SH-SY5Y (cell line): ENCODE data around the gene FBRSL1.

Experiments used
- GATA2 ChIP-seq: IDR thresholded peaks from 2 replicates; pipeline ENCODE4 v1.6.1; 2011; ENCODE audit warnings: mild to moderate bottlenecking, low read depth, low read length
- GATA3 ChIP-seq: IDR thresholded peaks from 2 replicates; pipeline ENCODE4 v1.6.1; 2011; ENCODE audit warnings: low read depth, mild to moderate bottlenecking, low read length, moderate library complexity

- TF ChIP-seq GATA2 (no peak), GATA3 (no peak)
Observed at GRCh38 chr12:132518354-132518992, 28.5 kb downstream of the FBRSL1 start.
